NCI-H187 (cell line): ENCODE results near the gene STX18.

Experiments used
- DNase-seq, 2 experiments: peaks; one replicate each; lab custom pipeline; 2025; lab: John Stamatoyannopoulos, UW

The STX18 gene

DNA sequence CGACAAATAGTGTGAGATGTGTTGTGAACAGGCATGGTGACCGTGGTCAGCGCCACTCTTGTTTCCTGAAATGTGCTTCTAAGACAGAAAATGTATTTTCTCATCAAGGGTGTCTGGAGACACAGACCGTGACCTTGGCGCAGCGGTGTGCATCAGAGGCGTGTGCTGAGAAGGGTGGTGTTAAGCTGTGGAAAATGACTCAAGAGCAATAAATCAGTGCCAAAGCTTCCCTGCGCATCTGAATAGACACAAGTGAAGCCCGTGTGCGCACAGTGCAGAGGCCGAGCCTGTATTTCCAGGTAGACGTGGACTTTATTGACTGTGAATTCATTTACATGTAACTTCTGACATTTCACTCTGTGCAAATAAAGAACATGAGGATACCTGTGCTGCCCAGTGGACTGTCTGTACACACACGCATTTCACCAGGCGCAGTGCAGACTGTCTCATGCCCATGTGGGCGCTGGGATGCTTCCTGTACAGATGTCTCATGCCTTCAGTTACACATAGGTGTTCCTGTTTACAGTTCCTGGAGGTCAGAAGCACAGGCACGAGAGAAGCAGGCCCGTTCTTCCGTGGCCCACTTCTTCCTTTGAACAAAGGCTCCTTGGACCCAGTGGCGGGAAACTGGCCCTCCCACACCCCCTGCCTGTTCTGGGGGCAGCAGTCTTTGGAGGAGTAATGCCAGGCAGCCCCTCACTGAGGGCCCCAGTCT lies 123.0 kb downstream of the STX18 start:
- DNase-seq: no peak

DNA sequence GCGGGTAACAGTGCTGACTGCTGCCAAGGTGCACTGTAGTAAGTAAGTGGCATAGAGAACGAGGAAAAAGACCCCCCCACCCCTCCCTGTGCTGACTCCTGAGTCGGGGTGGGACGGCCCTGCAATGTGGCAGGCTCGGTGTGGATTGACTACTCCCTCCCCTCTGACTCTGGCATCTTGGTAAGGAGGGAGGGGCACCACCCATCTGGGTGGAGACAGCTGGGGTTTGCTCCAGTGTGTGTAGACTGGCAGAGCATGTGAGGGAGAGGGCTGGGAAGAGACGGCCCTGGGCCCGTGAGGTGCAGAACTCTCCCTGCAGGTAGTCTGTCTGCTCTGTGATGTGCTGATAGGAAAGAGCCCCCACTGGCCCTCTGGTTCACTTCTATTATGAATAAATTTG lies 124.0 kb downstream of the STX18 start:
- DNase-seq: no peak

DNA sequence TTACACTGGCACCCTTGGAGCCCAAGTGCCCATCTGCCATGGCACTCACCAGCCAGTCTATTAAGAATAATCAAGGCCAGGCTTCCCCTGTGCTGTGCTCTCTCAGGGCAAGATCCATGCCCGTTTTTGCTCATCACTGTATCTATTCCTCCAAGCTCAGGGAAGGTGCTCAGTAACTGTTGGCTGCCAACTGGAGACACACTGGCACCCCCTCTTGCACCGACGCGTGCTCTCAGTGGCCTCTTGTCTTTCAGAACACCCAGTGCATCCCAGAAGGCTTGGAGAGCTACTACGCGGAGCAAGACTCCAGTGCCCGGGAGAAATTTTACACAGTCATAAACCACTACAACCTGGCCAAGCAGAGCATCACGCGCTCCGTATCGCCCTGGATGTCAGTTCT lies 124.9 kb downstream of the STX18 start:
- DNase-seq: no peak

DNA sequence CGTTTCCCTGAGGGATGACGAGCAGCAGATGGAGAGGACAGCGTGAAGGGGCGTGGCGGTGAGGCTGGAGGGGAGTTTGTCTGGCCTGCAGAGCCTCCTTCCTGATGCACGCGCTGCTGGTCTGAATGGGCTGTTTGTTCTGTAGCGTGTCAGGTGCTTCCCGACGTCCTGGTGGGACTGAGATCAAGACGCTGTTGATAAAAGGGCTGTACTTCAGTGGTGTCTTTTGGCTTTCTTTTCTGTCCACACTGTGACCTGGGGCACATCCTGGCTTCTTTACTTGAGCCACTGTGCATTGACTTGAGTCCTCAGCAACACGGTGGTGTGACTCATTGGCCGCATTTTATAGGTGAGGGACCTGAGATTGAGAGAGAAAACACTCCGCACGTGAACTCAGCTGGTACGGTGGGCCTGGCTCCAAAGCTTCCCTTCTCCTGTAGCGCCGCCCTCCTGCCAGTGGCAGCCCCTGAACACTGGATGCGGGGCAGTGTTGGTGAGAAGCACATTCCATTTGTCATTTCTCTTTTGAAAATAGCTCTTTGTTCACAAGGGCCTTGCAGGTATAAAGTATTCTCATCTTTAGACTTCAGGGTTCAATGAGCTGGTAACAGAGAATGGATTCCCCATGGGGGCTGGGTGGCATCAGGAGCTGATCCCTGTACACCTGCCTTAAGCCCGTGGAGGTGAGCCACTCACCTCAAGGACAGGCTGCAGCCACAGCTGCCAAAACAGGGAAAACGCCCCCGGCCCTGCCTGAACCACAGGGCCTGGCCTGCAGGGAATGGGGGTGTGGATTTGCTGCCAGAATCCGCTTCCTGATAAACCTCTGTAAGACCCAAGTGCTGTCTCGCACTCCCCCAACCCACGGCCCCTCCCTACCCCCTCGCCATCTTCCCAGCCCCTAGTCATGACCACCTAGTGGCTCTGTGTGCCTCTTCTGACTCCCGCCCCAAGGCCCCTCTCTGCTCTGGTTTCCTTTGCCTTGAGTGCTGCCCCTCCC lies 125.7 kb downstream of the STX18 start:
- DNase-seq: no peak

DNA sequence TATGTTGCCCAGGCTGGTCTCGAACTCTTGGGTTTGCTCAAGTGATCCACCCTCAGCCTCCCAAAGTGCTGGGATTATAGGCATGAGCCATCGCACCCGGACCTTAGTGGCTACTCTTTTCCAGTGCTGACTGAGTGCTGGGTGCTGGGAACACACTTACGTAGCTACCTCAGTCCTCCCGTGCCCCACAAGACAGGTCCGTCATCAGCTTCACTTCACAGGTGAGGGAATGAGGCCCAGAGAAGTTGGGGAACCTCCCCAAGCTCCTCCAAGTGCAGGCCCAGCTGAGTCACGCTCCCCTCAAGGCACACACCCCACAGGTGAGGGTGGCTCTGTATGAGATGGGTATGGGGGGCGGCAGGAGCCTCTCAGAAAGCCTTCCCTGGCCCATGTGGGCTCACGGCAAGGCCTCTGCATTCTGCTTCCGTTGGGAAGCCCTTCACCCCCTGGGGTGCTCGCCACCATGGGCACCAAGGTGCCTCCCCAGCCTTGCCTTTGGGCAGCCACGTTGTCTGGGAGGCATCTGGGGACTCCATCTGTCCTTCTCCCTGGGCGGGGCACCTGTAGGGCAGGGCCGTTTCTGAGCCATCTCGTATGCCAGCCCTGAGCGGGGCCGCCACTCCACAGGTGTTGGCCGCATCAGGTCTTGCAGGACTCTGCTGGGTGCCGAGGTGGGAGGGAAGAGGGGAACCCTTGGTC lies 126.6 kb downstream of the STX18 start:
- no peak for DNase-seq

DNA sequence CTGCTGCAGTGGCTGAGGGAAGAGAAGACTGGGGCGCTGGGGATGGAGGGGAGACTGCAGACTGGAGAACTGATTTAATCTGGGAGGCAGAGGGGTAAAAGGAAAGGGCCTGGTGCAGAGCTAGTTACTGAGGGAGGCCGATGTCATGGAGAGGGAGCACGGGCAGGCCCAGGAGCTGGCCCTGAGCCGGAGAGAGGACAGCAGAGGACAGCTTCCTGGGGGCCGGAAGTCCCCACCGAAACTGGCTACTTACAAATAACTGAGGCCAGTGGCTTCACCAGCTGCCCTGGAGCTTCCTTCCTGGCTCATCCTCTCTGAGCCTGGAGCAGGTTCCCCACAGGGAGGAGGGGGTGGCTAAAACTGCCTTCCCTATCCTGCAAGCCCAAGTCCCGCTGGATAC lies 128.0 kb downstream of the STX18 start:
- no peak for DNase-seq

DNA sequence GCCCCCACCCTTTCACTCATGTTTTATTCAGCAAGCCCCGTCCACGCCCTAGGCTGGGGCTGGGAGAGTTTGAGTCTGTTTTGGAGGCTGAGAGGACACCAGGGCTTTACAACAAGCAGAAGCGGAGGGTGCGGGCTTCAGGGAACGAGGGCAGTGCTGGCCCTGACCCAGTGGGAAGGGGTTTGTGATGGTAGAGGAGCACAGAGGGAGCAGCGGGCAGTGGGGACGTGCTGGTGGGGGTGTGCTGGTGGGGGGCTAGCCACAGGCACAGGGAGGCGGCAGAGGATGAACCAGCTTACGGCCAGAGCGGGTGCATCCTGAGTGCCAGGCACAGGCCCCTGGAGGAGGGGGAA lies 128.5 kb downstream of the STX18 start:
- DNase-seq: no peak

DNA sequence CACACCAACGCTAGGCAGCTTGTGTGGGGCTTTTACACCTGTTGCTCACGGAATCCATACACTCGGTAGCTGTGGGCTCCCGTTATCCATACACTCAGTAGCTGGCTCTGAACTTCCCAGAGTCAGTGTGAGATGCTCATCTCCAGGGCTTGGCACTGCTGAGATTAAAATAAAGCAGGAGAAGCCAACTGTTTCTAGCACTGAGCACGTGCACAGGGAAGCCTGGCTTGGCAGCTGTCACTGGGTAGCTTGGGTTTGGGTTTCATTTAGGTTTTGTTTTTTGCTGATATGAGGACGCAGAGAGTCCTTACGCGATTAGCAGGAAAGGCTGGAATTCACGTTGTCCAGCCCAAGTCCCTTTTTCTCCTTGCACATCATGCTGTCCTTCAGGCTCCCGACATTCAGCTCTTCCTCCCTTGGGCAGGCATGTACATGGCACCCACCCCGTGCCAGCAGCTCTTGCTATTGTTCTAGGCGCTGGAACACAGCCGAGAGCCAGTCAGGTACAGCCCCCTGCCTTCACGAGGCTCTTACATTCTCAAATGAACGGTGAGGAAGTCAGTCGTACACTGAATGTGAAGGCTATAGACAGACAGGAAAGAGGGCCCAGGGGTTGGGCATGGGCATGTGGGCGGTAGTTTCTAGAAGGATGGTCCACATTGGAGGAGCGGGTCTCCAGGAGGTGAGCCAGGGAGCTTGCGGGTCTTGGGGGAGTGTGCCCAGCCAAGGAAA lies 129.0 kb downstream of the STX18 start:
- no peak for DNase-seq

DNA sequence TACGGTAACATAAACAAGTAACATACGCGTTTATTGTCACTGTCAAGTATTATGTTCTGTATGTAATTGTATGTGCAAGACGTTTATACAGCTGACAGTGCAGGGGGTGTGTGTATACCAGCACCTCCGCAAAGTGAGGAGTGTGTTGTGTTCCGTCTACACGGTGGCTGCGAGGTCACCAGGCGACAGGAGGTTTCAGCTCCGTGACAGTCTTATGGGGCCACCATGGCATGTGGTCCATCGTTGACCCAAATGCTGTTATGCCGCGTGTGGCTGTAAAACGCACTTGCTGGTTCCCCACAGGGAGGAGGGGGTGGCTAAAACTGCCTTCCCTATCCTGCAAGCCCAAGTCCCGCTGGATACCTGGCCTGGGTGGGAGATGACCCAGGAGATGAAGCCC lies 129.9 kb downstream of the STX18 start:
- no peak for DNase-seq

DNA sequence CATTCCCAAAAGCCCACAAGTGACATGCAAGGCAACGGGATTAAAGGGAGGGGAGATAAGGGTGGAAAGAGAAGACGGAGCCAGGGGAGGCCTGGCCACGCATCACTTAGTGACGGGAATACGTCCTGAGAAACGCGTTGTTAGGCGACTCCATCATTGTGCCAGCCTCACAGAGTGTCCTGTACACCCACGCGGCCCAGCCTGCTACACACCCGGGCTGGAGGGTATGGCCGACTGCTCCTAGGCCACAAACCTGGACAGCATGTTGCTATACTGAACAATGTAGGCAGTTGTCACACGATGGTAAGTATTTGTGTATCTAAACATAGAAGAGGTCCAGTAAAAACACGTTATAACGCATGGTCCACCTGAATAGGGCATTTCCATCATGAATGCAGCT lies 131.6 kb downstream of the STX18 start:
- DNase-seq: no peak

DNA sequence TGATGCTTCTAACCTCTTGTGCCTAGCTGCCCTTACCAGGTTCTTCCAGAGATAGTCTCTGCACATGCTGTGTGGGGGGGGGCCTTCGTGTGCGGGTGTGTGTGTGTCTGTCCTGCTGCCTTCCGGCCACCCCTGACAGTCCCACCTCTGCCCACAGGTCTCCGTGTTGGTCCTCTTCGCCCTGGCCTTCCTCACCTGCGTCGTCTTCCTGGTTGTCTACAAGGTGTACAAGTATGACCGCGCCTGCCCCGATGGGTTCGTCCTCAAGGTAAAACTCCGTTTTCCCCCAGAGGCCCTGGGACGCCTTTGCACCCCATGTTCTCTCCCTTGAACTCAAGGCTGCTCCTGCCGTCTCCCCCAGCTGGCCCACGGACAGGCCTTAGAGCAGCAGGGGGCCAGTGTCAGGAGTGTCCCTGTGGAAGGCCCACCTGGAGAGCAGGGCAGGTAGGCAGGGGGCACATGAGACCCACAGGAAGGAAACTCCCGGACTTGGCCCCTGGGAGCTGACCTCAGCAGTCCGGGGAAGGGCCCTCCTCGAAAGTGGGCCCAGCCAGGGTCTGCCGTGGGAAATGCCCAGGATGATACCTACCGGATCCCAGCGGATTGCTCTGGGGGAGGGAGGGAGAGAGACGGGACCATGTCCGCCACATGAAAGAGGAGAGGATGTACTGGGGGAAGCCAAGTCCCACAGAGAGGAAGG lies 132.3 kb downstream of the STX18 start:
- no peak for DNase-seq

DNA sequence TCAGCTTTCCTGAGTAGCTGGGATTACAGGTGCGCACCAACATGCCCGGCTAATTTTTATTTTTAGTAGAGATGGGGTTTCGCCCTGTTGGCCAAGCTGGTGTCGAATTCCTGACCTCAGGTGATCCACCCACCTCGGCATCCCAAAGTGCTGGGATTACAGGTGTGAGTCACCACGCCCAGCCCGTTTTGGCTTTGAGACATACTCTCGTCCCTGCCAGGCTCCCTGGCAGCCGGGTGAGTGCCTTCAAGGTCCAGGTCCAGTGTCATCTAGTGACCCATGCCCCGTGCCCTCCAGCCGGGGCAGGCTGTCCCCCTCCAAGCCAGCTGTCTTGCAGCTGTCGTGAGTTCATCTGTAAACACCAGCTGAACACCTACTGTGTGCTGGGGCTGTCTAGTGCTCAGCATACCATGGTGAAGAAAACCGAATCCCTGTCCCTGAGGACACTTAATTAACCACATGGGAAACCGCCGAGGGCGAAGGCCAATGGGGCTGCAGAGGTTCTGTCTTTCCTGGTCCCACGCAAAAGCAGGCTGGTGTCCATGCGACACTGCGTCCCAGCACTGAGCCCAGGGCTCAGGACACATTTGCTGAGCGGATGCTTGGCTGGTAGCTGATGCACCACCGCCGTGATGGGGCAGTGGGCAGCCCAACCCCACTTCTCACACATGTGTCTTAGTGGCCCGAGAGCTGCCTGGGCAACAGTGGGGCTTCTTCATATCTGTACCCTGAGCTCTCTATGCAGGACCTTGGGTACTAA lies 133.1 kb downstream of the STX18 start:
- DNase-seq: no peak

DNA sequence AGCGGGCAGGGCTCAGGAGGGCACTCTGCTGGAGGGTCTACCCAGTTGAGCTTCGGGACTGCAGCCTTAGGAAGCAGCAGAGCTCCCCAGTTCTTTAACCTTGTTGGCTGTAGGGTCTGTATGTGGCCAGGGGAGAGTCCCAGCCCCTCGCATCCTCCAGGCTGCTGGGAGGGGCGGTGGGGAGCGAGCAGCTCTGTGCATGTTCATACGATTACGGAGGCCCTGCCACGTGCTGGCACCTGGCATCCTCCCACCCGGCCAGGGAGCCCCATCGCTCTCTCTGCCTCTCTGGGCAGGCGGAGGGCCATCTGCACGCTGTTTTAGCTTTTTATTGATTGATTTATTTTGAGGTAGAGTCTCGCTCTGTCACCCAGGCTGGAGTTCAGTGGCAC lies 133.7 kb downstream of the STX18 start:
- no peak for DNase-seq

DNA sequence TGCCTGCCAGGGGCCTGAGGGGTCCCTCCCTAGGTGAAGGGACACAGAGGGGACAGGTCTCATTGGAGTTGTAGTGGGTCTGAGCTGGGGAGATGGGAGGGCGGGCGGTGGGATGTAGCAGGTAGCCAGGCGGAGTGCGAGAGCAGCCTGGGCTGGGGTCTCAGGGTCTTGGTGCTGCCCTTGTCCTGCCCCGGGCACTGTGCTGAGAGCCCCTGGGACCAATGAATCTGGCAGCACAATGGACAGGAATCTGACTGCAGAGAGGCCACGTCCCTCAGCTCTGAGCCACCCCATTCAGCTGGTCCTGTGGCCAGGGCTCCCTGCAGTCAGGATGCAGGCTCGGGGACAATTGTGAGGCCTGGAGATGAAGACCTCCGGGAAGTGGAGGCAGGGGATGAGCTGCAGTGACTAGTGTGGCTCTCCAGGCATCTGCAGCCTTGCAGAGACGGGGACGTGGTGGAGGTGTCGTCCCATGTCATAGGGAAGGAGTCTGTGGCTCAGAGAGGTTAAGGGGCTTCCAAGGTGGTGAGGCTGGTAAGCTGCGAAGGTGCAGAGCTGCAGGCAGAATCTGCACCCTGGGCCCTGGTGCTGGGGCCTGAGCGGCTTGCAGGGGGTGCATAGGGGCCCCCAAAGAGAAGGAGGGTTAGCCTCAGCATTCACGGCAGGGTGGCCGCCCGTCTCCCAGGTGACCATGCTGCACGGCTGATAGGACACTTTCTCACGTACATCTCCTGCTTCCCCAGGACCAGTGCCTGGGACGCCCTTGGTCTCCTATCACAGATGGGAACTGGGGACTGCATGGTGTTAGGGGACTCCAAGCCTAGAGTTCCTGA lies 134.3 kb downstream of the STX18 start:
- no peak for DNase-seq

DNA sequence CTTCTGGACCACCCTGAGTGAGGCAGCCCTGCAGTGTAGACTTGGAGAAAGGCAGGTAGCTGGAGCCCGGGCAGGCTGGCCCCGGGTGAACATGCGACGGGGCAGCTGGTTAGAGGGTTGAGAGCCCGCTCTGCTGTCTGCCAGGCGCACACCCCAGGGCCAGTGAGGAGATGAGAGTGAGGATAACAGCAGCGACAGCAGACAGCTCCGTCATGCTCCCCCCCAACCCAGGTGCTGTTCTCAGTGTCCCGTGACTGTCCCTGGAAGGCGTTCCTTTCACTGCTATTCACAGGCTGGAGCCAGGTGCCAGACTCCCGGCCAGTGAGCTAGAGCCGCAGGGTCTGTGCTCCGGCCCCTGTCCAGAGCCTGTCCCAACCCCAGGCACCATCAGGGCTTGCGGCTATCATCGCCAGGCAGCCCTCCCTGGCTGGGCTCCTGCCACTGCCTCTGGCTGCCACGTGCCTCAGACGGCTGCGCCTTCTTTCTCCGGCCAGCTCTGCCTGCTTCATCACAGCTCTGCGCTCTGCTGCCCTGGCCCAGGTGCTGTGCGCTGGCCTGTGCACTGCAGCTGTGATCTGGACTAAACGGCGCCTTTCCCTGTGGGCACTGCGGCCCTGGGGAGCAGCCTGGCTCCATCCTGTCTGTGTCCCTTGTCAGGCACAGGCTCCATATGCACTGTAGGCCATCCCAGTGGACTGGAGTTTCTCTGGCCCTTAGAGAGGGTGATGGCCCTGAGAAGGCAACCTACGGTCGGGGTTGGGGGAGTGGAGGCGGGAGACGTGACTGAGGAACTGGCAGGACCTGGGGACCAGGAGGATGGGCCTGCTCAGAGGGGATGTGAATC lies 135.2 kb downstream of the STX18 start:
- no peak for DNase-seq

DNA sequence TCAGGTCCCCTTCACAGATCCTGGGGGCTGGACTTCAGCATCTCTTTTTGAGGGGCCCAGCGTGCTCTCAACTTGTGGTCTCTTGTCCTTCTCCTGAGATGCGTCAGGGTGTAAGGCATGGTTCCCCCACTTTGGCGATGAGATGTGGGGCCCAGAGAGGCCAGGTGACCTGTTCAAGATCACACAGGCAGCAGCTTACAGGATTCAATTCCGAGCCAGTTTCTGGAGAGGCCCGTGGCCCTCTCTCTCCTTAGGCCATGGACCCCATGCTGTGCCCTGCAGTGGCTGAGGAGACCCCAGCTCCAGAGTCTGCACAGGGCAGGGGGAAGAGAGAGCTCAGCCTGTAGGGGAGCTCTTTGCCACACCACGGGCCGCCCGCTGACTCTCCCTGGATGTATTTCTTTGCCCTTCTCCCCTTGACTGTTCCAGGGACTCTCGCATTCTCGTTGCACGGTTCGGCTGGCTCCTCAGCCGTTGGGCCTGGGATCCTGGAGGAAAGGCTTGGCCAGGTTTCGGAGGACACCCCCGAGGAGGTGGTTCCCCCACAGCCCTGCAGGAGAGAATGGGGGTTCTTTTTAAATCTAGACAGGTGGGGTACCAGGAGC lies 136.4 kb downstream of the STX18 start:
- DNase-seq: no peak

DNA sequence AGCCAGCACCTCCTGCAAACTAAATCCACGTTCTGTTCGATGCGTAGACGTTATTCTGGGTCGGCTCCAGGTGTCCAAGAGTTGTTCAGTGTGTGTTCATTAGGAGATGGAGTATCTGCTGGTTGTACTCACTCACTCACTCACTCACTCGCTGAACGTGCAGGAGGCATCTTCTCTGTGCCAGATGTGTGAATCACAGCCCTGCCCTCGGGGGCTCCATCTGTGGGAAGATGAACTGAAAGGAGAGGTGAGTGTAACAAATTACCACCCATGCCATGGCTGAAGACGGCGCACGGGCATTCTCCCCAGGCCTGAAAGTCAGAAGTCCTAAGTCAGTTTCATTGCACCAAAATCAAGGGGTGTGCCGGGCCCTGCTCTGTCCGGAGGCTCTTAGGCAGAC lies 138.9 kb downstream of the STX18 start:
- no peak for DNase-seq

DNA sequence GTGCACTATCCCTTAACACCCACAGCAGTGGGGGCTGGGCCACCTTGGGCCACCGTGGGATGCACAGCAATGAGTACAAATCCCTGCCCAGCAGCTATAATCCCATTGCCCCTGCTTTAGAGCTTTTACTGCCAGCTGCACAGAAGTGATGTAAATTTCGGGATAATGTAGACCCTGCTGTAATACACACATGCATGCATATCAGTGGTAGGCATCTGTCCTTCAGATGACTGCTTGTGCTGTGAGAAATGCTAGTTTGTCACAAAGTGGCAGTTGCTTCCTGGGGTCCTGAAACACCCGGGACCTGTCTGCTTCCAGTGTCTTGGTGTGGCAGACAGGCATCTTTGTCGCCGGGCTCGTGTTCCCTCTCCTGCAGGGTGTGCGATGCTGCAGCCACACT lies 140.8 kb downstream of the STX18 start:
- DNase-seq: no peak
